Cardiac muscle cell (in vitro differentiated cells and primary cell): ENCODE results near the gene AP2A1. TPM values are rescaled to one million over a fixed set of nuclear protein-coding genes. Genes with fewer than 3 reads are reported as not detected.
"Not testable (repeated sequence)": the region's sequence is repeated elsewhere in the genome, so short reads cannot be mapped to it uniquely, and the experiment has no call there.

Experiments used
- DNase-seq, 2 donors: peaks; one replicate each; pipeline versions ENCODE4 v3.0.0 to v3.0.0-alpha.2; 2010 to 2017; ENCODE audit warnings: low read depth in 1 of 2, low spot score in 1 of 2
- H3K27ac ChIP-seq: fragments of 200-600 bp; sonication (generic); 2 replicates; pipeline ENCODE4 v1.5.1; 2016
- H3K27me3 ChIP-seq: fragments of 200-600 bp; sonication (generic); 2 replicates; pipeline ENCODE4 v1.6.0; 2016; ENCODE audit warnings: control low read depth
- H3K36me3 ChIP-seq: fragments of 200-600 bp; sonication (generic); 2 replicates; pipeline ENCODE4 v1.5.1; 2016; ENCODE audit warnings: control low read depth
- H3K4me1 ChIP-seq: fragments of 200-600 bp; sonication (generic); 2 replicates; pipeline ENCODE4 v1.8.1; 2017; ENCODE audit warnings: low read depth, mild to moderate bottlenecking, mixed run types
- H3K4me3 ChIP-seq: fragments of 200-600 bp; sonication (generic); 2 replicates; pipeline ENCODE4 v1.5.1; 2016; ENCODE audit warnings: mild to moderate bottlenecking
- H3K9me3 ChIP-seq: fragments of 200-600 bp; sonication (generic); 2 replicates; pipeline ENCODE4 v1.5.1; 2017; ENCODE audit warnings: low read depth, mild to moderate bottlenecking, control low read depth
- CTCF ChIP-seq: IDR thresholded peaks from 2 replicates; pipeline ENCODE4 v1.5.1; 2012; ENCODE audit warnings: low read depth, mild to moderate bottlenecking, low read length
- polyA plus RNA-seq: library from polyadenylated mRNA; unstranded; fragments of >200 nt; fragmentation: Nextera tagmentation; extraction: Ambion mirVana; gene quantifications from 2 replicates; pipeline ENCODE4 v1.2.1, GENCODE V29; 2016
- total RNA-seq: library from RNA; depleted of rRNA; stranded (reverse); fragments of >200 nt; gene quantifications from 2 replicates; pipeline ENCODE4 v1.2.3, GENCODE V29; 2016

Gene AP2A1
- total and polyA plus RNA-seq, 2 experiments from 2014 or later, result 78.0 to 153 TPM

- DNase-seq, result no peak
- no peaks in the 10 kb centered on the region for H3K9me3 ChIP-seq
- TF ChIP-seq CTCF, result no peak
- H3K27ac ChIP-seq, result peak overlapping the region; percentile 3
- H3K4me1 ChIP-seq, result peaks cover 5% of the 10 kb centered on the region
- H3K36me3 ChIP-seq, result no peaks in the 10 kb centered on the region
- no peaks in the 10 kb centered on the region for H3K27me3 ChIP-seq
- H3K4me3 ChIP-seq, result peak overlapping the region; percentile 86
Observed at GRCh38 chr19:49814010-49814409, 47.2 kb downstream of the AP2A1 start.

DNA sequence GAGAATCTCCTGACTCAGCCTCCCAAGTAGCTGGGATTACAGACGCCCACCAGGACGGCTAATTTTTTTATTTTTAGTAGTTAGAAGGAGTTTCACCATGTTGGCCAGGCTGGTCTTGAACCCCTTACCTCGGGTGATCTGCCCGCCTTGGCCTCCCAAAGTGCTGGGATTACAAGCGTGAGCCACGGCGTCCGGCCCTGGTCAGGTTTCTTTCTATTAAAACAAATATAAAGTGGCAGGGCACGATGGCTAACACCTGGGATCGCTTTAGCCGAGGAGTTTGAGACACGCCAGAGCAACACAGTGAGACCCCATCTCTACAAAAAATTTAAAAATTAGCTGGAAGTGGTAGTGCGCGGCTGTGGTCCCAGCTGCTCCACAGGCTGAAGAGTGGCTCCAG is 49.8 kb downstream of the AP2A1 start:
- Histone ChIP-seq H3K9me3 (no peaks in the 10 kb centered on the region), H3K4me1 (peaks cover 12% of the 10 kb centered on the region), H3K27me3 (no peaks in the 10 kb centered on the region), H3K36me3 (no peaks in the 10 kb centered on the region), H3K27ac (peak overlapping the region; percentile 96), H3K4me3 (no peak overlapping the region)
- TF ChIP-seq CTCF, result no peak
- DNase-seq, result no peak

- H3K27ac ChIP-seq, result peak within 1 kb of the TSS; percentile 96
Observed at GRCh38 chr19:49817964-49818648, 51.3 kb downstream of the AP2A1 start, which contains the start of gene MED25. MED25 (plus strand) TSS chr19:49818289; CDS start chr19:49818342, 53 bp downstream.

DNA sequence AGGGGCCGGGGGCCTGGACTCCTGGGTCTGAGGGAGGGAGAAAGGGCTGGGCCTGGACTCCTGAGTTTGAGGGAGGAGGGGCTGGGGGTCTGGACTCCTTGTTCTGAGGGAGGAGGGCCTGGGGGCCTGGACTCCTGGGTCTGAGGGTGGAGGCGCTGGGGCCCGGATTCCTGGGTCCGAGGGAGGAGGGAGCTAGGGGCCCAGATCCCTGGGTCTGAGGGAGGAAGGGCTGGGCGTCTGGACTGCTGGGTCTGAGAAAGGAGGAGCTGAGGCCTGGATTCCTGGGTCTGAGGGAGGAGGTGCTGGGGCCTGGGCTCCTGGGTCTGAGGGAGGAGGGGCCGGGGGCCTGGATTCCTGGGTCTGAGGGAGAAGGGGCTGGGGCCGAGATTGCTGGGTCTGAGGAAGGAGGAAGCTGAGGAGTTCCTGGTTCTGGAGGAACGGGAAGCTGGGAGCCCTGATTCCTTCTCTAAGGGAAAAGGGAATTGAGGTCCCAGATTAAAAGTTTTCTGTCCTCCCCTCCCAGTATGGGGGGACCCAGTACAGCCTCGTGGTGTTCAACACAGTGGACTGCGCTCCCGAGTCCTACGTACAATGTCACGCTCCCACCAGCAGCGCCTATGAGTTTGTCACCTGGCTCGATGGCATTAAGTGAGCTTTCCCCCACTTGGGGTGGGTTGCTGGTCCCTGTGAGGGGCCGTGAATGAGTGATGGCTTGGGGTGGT is 52.0 kb downstream of the AP2A1 start:
- no peaks in the 10 kb centered on the region for H3K27me3 ChIP-seq
- peaks cover 4% of the 10 kb centered on the region for H3K36me3 ChIP-seq
- H3K4me3 ChIP-seq, result peak overlapping the region; percentile 53
- H3K27ac ChIP-seq, result peak overlapping the region; percentile 96
- no peaks in the 10 kb centered on the region for H3K9me3 ChIP-seq
- H3K4me1 ChIP-seq, result peaks cover 12% of the 10 kb centered on the region
- no peak for TF ChIP-seq CTCF
- no peak for DNase-seq

More at GRCh38 chr19:49817964-49818648, 51.3 kb downstream of the AP2A1 start, which contains the start of gene MED25:
- Histone ChIP-seq H3K4me1 (peaks cover 12% of the 10 kb centered on the region), H3K27me3 (no peaks in the 10 kb centered on the region), H3K36me3 (no peaks in the 10 kb centered on the region), H3K4me3 (peak within 1 kb of the TSS; percentile 53), H3K9me3 (no peaks in the 10 kb centered on the region)
- peak; percentile 86 to 88 for DNase-seq
- TF ChIP-seq CTCF, result no peak

- peaks cover 12% of the 10 kb centered on the region for H3K4me1 ChIP-seq
- DNase-seq, H3K36me3 ChIP-seq, H3K27me3 ChIP-seq, H3K9me3 ChIP-seq: not testable (repeated sequence)
- peak overlapping the region; percentile 62 for H3K27ac ChIP-seq
- peak overlapping the region; percentile 53 for H3K4me3 ChIP-seq
Observed at GRCh38 chr19:49819452-49820115, 52.8 kb downstream of the AP2A1 start.
